Renal cortex interstitium (tissue), 11 donors: ENCODE data around the gene ZFHX3. TPM values are rescaled to one million over a fixed set of nuclear protein-coding genes. Genes with fewer than 3 reads are reported as not detected.
"Not testable (repeated sequence)": the region's sequence is repeated elsewhere in the genome, so short reads cannot be mapped to it uniquely, and the experiment has no call there.

Experiments
- DNase-seq, 11 donors: peaks; one replicate each; pipeline ENCODE4 v3.0.0-alpha.2; 2013; ENCODE audit warnings: low read depth in 9 of 11, low spot score in 4 of 11; ENCODE audit errors: extremely low read depth in 1 of 11
- polyA plus RNA-seq, 3 donors: library from polyadenylated mRNA; unstranded; fragments of 120-200 nt; gene quantifications; one replicate each; pipeline ENCODE4 v1.2.1, GENCODE V29; 2013; ENCODE audit not compliant: insufficient read length in 3 of 3

The ZFHX3 gene
- polyA plus RNA-seq, 3 donors, result 20.2 to 25.8 (median 20.2) TPM

GRCh38 chr16:73015612-73016487 lies 32.1 kb downstream of the ZFHX3 start:
- peak in 1 of 11 donors; percentile 67 for DNase-seq

GRCh38 chr16:73014768-73015167 lies 33.2 kb downstream of the ZFHX3 start:
- DNase-seq, result no peak

- no peak for DNase-seq
Measured at GRCh38 chr16:73013974-73014373, 34.0 kb downstream of the ZFHX3 start.

- no peak for DNase-seq
Measured at GRCh38 chr16:73012341-73012740, 35.6 kb downstream of the ZFHX3 start.

GRCh38 chr16:73011926-73012325 lies 36.0 kb downstream of the ZFHX3 start:
- no peak for DNase-seq

- DNase-seq, result no peak
Measured at GRCh38 chr16:73010150-73010676, 37.7 kb downstream of the ZFHX3 start.

GRCh38 chr16:73009710-73010109 lies 38.2 kb downstream of the ZFHX3 start:
- not testable (repeated sequence) for DNase-seq

GRCh38 chr16:73006026-73006425 lies 41.9 kb downstream of the ZFHX3 start:
- no peak for DNase-seq

- DNase-seq, result no peak
Measured at GRCh38 chr16:73002866-73003265, 45.1 kb downstream of the ZFHX3 start.

- no peak for DNase-seq
Measured at GRCh38 chr16:73000907-73001521, 46.9 kb downstream of the ZFHX3 start.

GRCh38 chr16:73000020-73000906 lies 47.7 kb downstream of the ZFHX3 start:
- DNase-seq, result no peak

- no peak for DNase-seq
Measured at GRCh38 chr16:72999541-73000019, 48.3 kb downstream of the ZFHX3 start.

GRCh38 chr16:72997141-72997542 lies 50.8 kb downstream of the ZFHX3 start:
- DNase-seq, result peak in 1 of 11 donors; percentile 48

GRCh38 chr16:72996291-72997062 lies 51.5 kb downstream of the ZFHX3 start:
- DNase-seq, result no peak

GRCh38 chr16:72995882-72996270 lies 52.1 kb downstream of the ZFHX3 start:
- not testable (repeated sequence) for DNase-seq

- no peak for DNase-seq
Measured at GRCh38 chr16:72995151-72995881, 52.6 kb downstream of the ZFHX3 start.

- peak in 1 of 11 donors; percentile 36 for DNase-seq
Measured at GRCh38 chr16:72992142-72992601, 55.8 kb downstream of the ZFHX3 start.

- no peak for DNase-seq
Measured at GRCh38 chr16:72991644-72992043, 56.3 kb downstream of the ZFHX3 start.
